HG02798 (cell line): ENCODE measurements around the gene RALGPS1.
A peak's percentile ranks its signal among the peaks of the same experiment; 100 is the strongest.

Source experiments
- ATAC-seq: cut with Tn5 transposase; IDR thresholded peaks from one replicate; pipeline ENCODE4 v1.9.1; 2021; ENCODE audit warnings: mild to moderate bottlenecking; ENCODE audit not compliant: unreplicated experiment, poor library complexity

Gene RALGPS1

GRCh38 chr9:127208416-127208815 is 293.8 kb downstream of the RALGPS1 start:
- ATAC-seq, result no peak

- no peak for ATAC-seq
Observed at GRCh38 chr9:127209220-127209619, 294.6 kb downstream of the RALGPS1 start.

GRCh38 chr9:127209948-127210640 is 295.5 kb downstream of the RALGPS1 start:
- no peak for ATAC-seq

GRCh38 chr9:127210851-127211730 is 296.5 kb downstream of the RALGPS1 start:
- no peak for ATAC-seq

GRCh38 chr9:127211983-127212382 is 297.4 kb downstream of the RALGPS1 start:
- ATAC-seq, result no peak

GRCh38 chr9:127212453-127212852 is 297.9 kb downstream of the RALGPS1 start:
- ATAC-seq, result no peak

GRCh38 chr9:127213859-127214258 is 299.3 kb downstream of the RALGPS1 start:
- no peak for ATAC-seq

GRCh38 chr9:127214421-127215267 is 300.1 kb downstream of the RALGPS1 start:
- no peak for ATAC-seq

GRCh38 chr9:127215268-127216209 is 301.0 kb downstream of the RALGPS1 start:
- ATAC-seq, result no peak

GRCh38 chr9:127216210-127216887 is 301.8 kb downstream of the RALGPS1 start:
- no peak for ATAC-seq

GRCh38 chr9:127216888-127217217 is 302.3 kb downstream of the RALGPS1 start:
- no peak for ATAC-seq

GRCh38 chr9:127218818-127219217 is 304.2 kb downstream of the RALGPS1 start:
- no peak for ATAC-seq

- no peak for ATAC-seq
Observed at GRCh38 chr9:127219520-127219919, 304.9 kb downstream of the RALGPS1 start.

GRCh38 chr9:127221695-127222094 is 307.1 kb downstream of the RALGPS1 start:
- ATAC-seq, result no peak

GRCh38 chr9:127222388-127223095 is 308.0 kb downstream of the RALGPS1 start:
- ATAC-seq, result no peak

GRCh38 chr9:127223266-127223665 is 308.7 kb downstream of the RALGPS1 start:
- no peak for ATAC-seq

GRCh38 chr9:127223810-127224177 is 309.2 kb downstream of the RALGPS1 start:
- ATAC-seq, result no peak

GRCh38 chr9:127224178-127224882 is 309.7 kb downstream of the RALGPS1 start:
- ATAC-seq, result peak; percentile 68
